Adrenal gland (tissue), 5 donors: Measurements from ENCODE around the gene FAM219A.

ENCODE experiments used
- CTCF ChIP-seq, 6 experiments: fragments of 450-650 bp in 4 of 6; fragments of 200-600 bp in 2 of 6; sonication (generic) in 1 of 6; IDR thresholded peaks; 1 replicate in 5 of 6; 2 replicates in 1 of 6; pipeline versions ENCODE4 v1.5.1 to v1.8.0; 2016 to 2021; ENCODE audit warnings: antibody characterized with exemption in 6 of 6, mild to moderate bottlenecking in 2 of 6, moderate library complexity in 1 of 6
- POLR2A ChIP-seq, 2 donors: fragments of 450-650 bp; IDR thresholded peaks; one replicate each; pipeline ENCODE4 v1.6.1; 2017; ENCODE audit warnings: antibody characterized with exemption in 2 of 2, mild to moderate bottlenecking in 2 of 2, moderate library complexity in 1 of 2
- donor health status: DM: no; HTN: no; CAD: no.

GRCh38 chr9:34507966-34508365 is 49.6 kb upstream of the FAM219A start:
- no peak for TF ChIP-seq CTCF (IDR thresholded peaks at IDR 0.05)
- TF ChIP-seq POLR2A (IDR thresholded peaks at IDR 0.05): no peak
